Liver (tissue), 9 donors: ENCODE measurements around the gene KATNB1. TPM values are rescaled to one million over a fixed set of nuclear protein-coding genes. Genes with fewer than 3 reads are reported as not detected.

Experiments used
- DNase-seq: peaks from one replicate; pipeline ENCODE4 v3.0.0-alpha.2; 2017; ENCODE audit warnings: low spot score
- H3K27ac ChIP-seq, 2 donors: one replicate each; pipeline ENCODE4 v1.7.0; 2013; ENCODE audit warnings: inconsistent platforms in 2 of 2, low read length in 2 of 2, control low read depth in 1 of 2, low read depth in 1 of 2, mild to moderate bottlenecking in 1 of 2
- H3K27me3 ChIP-seq, 4 donors: one replicate each; pipeline versions ENCODE4 v1.6.1 to v1.7.0; 2013; ENCODE audit warnings: low read length in 3 of 4, inconsistent platforms in 1 of 4, mild to moderate bottlenecking in 1 of 4, moderate library complexity in 1 of 4; ENCODE audit not compliant: control insufficient read depth in 4 of 4, insufficient read depth in 4 of 4
- H3K36me3 ChIP-seq, 4 donors: one replicate each; pipeline versions ENCODE4 v1.6.1 to v1.7.0; 2013; ENCODE audit warnings: low read length in 3 of 4, mild to moderate bottlenecking in 3 of 4, low read depth in 1 of 4, moderate library complexity in 1 of 4; ENCODE audit not compliant: control insufficient read depth in 4 of 4, insufficient read depth in 3 of 4
- H3K4me1 ChIP-seq, 4 donors: one replicate each; pipeline versions ENCODE4 v1.6.1 to v1.7.0; 2013; ENCODE audit warnings: low read length in 3 of 4, mild to moderate bottlenecking in 3 of 4, moderate library complexity in 1 of 4; ENCODE audit not compliant: control insufficient read depth in 4 of 4, insufficient read depth in 4 of 4
- H3K4me3 ChIP-seq, 3 donors: one replicate each; pipeline versions ENCODE4 v1.6.1 to v1.7.0; 2013; ENCODE audit warnings: low read length in 3 of 3, control low read depth in 1 of 3, low read depth in 1 of 3, mild to moderate bottlenecking in 1 of 3
- H3K9ac ChIP-seq, 2 donors: one replicate each; pipeline ENCODE4 v1.7.0; 2013; ENCODE audit warnings: low read length in 2 of 2, mild to moderate bottlenecking in 2 of 2, moderate library complexity in 2 of 2, control low read depth in 1 of 2, low read depth in 1 of 2
- H3K9me3 ChIP-seq, 4 donors: one replicate each; pipeline versions ENCODE4 v1.6.1 to v1.7.0; 2013; ENCODE audit warnings: low read length in 3 of 4; ENCODE audit not compliant: control insufficient read depth in 4 of 4
- ATF3 ChIP-seq: IDR thresholded peaks from 2 replicates; pipeline ENCODE4 v1.6.1; 2016; ENCODE audit warnings: antibody characterized with exemption
- CTCF ChIP-seq: fragments of 150-350 bp; IDR thresholded peaks from 2 replicates; pipeline ENCODE4 v1.5.1; 2017; ENCODE audit warnings: improper control_type of control experiment, low read depth, low read length; ENCODE audit not compliant: missing input control
- EGR1 ChIP-seq, 2 donors: IDR thresholded peaks; 2 replicates each; pipeline ENCODE4 v1.6.1; 2016 to 2018; ENCODE audit warnings: antibody characterized with exemption in 2 of 2, low read depth in 2 of 2
- FOXA1 ChIP-seq: IDR thresholded peaks from 2 replicates; pipeline ENCODE4 v1.6.1; 2016; ENCODE audit warnings: antibody characterized with exemption
- FOXA2 ChIP-seq: IDR thresholded peaks from 2 replicates; pipeline ENCODE4 v1.6.1; 2016; ENCODE audit warnings: antibody characterized with exemption
- HNF4A ChIP-seq, 2 donors: conservative IDR thresholded peaks; 2 replicates each; pipeline ENCODE4 v1.6.1; 2016; ENCODE audit warnings: antibody characterized with exemption in 2 of 2, mild to moderate bottlenecking in 2 of 2
- HNF4G ChIP-seq: IDR thresholded peaks from 2 replicates; pipeline ENCODE4 v1.6.1; 2016; ENCODE audit warnings: antibody characterized with exemption
- JUND ChIP-seq, 2 donors: IDR thresholded peaks; 2 replicates each; pipeline ENCODE4 v1.6.1; 2016; ENCODE audit warnings: antibody characterized with exemption in 2 of 2
- NR2F2 ChIP-seq: IDR thresholded peaks from 2 replicates; pipeline ENCODE4 v1.6.1; 2016; ENCODE audit warnings: antibody characterized with exemption
- RAD21 ChIP-seq, 2 donors: IDR thresholded peaks; 2 replicates each; pipeline ENCODE4 v1.6.1; 2016; ENCODE audit warnings: antibody characterized with exemption in 2 of 2, mild to moderate bottlenecking in 2 of 2
- RXRA ChIP-seq, 2 donors: IDR thresholded peaks; 2 replicates each; pipeline ENCODE4 v1.6.1; 2017 to 2018; ENCODE audit warnings: antibody characterized with exemption in 2 of 2, mild to moderate bottlenecking in 1 of 2
- SP1 ChIP-seq: IDR thresholded peaks from 2 replicates; pipeline ENCODE4 v1.6.1; 2018; ENCODE audit warnings: antibody characterized with exemption, mild to moderate bottlenecking
- TAF1 ChIP-seq: conservative IDR thresholded peaks from 2 replicates; pipeline ENCODE4 v1.6.1; 2016; ENCODE audit warnings: antibody characterized with exemption, mild to moderate bottlenecking
- YY1 ChIP-seq: IDR thresholded peaks from 2 replicates; pipeline ENCODE4 v1.6.1; 2016; ENCODE audit warnings: antibody characterized with exemption, mild to moderate bottlenecking
- ZBTB33 ChIP-seq: IDR thresholded peaks from 2 replicates; pipeline ENCODE4 v1.6.1; 2016; ENCODE audit warnings: antibody characterized with exemption
- WGBS: extraction: QIAGEN DNeasy Blood & Tissue Kit; methylation state at CpG from one replicate; pipeline ENCODE4 v1.1.7; 2013; 5-methylcytosine and 5-hydroxymethylcytosine counted together
- polyA plus RNA-seq, 2 donors: library from polyadenylated mRNA; stranded (reverse) in 1 of 2; unstranded in 1 of 2; fragments of 200-250 nt in 1 of 2; fragments of >200 nt in 1 of 2; fragmentation: Nextera tagmentation in 1 of 2; extraction: Ambion mirVana in 1 of 2; gene quantifications; one replicate each; pipeline versions ENCODE4 v1.2.1 to v1.2.3, GENCODE V29; 2013 to 2015
- total RNA-seq, 2 donors: library from RNA; depleted of rRNA; stranded (reverse); fragments of >200 nt; gene quantifications; one replicate each; pipeline ENCODE4 v1.2.3, GENCODE V29; 2014
- TF ChIP-seq, protein P1 (sequence below): IDR thresholded peaks from 2 replicates; pipeline ENCODE4 v1.6.1; 2016; ENCODE audit warnings: antibody characterized with exemption, mild to moderate bottlenecking
- TF ChIP-seq, protein P2 (sequence below): IDR thresholded peaks from 2 replicates; pipeline ENCODE4 v1.6.1; 2016; ENCODE audit warnings: antibody characterized with exemption
- donor health status: healthy.
- donor health status: healthy.
- donor health status: healthy.
- donor health status: healthy.
- donor health status: healthy.

The KATNB1 gene
- total and polyA plus RNA-seq, 4 donors = 4.5 to 16.4 (median 7.5) TPM

DNA sequence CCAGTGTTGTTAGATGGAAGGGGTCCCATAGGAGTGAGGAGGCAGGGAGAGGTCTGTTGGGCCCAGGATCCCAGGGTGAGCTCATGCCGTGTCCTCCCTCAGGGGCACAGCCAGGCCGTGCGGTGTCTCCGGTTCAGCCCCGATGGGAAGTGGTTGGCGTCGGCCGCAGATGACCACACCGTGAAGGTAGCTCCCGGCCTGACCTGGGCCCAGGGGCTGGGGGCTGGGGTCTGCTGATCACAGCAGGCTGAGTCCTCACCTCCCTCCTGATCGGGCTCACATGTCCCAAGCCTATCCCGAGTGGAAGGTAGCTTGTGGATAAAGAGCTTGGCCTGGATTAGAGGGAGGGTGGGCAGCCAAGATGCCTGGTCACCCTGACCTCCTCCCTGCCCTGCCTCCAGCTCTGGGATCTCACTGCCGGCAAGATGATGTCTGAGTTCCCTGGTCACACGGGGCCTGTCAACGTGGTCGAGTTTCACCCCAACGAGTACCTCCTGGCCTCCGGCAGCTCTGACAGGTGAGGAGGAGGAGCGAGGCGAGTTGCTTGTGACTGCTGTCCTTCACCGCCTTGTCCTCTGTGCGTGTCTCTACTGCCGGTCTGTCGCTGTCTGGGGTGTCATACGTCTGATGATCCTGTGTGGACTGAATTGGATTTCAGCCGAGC lies 16.1 kb downstream of the KATNB1 start:
- no peak overlapping the region for H3K27ac ChIP-seq
- no peak for TF ChIP-seq NR2F2
- TF ChIP-seq RAD21 (IDR thresholded peaks at IDR 0.05) = no peak
- TF ChIP-seq YY1 = no peak
- no peak for TF ChIP-seq FOXA1
- no peak for TF ChIP-seq FOXA2
- TF ChIP-seq, protein P1, sequence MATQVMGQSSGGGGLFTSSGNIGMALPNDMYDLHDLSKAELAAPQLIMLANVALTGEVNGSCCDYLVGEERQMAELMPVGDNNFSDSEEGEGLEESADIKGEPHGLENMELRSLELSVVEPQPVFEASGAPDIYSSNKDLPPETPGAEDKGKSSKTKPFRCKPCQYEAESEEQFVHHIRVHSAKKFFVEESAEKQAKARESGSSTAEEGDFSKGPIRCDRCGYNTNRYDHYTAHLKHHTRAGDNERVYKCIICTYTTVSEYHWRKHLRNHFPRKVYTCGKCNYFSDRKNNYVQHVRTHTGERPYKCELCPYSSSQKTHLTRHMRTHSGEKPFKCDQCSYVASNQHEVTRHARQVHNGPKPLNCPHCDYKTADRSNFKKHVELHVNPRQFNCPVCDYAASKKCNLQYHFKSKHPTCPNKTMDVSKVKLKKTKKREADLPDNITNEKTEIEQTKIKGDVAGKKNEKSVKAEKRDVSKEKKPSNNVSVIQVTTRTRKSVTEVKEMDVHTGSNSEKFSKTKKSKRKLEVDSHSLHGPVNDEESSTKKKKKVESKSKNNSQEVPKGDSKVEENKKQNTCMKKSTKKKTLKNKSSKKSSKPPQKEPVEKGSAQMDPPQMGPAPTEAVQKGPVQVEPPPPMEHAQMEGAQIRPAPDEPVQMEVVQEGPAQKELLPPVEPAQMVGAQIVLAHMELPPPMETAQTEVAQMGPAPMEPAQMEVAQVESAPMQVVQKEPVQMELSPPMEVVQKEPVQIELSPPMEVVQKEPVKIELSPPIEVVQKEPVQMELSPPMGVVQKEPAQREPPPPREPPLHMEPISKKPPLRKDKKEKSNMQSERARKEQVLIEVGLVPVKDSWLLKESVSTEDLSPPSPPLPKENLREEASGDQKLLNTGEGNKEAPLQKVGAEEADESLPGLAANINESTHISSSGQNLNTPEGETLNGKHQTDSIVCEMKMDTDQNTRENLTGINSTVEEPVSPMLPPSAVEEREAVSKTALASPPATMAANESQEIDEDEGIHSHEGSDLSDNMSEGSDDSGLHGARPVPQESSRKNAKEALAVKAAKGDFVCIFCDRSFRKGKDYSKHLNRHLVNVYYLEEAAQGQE = no peak
- TF ChIP-seq CTCF = no peak
- TF ChIP-seq SP1 = no peak
- TF ChIP-seq, protein P2, sequence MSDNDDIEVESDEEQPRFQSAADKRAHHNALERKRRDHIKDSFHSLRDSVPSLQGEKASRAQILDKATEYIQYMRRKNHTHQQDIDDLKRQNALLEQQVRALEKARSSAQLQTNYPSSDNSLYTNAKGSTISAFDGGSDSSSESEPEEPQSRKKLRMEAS = no peak
- TF ChIP-seq EGR1 (IDR thresholded peaks at IDR 0.05; ENCODE audit: low read depth in 2 of 2) = no peak
- no peak for TF ChIP-seq RXRA (IDR thresholded peaks at IDR 0.05)
- no peak for TF ChIP-seq TAF1
- TF ChIP-seq ATF3 = no peak
- TF ChIP-seq JUND (IDR thresholded peaks at IDR 0.05) = no peak
- no peak for TF ChIP-seq HNF4A (conservative IDR thresholded peaks at IDR 0.05)
- TF ChIP-seq HNF4G = no peak
- TF ChIP-seq ZBTB33 = no peak
- WGBS = 93% methylated on average over 26 of the region's 26 CpGs
- H3K9ac ChIP-seq = no peak overlapping the region
- no peak overlapping the region for H3K4me3 ChIP-seq
- no peaks in the 10 kb centered on the region for H3K27me3 ChIP-seq
- H3K36me3 ChIP-seq = peaks cover 0 to 9% (median 4%) of the 10 kb centered on the region in 4 donors
- no peak for DNase-seq
- no peaks in the 10 kb centered on the region for H3K9me3 ChIP-seq
- no peaks in the 10 kb centered on the region for H3K4me1 ChIP-seq
